RKO (cell line): Measurements from ENCODE around the gene CYP2W1.
"Not testable (repeated sequence)": the region's sequence is repeated elsewhere in the genome, so short reads cannot be mapped to it uniquely, and the experiment has no call there.

Source experiments
- DNase-seq: peaks from one replicate; pipeline ENCODE4 v3.0.0-alpha.2; 2016; ENCODE audit warnings: low spot score

The CYP2W1 gene, protein sequence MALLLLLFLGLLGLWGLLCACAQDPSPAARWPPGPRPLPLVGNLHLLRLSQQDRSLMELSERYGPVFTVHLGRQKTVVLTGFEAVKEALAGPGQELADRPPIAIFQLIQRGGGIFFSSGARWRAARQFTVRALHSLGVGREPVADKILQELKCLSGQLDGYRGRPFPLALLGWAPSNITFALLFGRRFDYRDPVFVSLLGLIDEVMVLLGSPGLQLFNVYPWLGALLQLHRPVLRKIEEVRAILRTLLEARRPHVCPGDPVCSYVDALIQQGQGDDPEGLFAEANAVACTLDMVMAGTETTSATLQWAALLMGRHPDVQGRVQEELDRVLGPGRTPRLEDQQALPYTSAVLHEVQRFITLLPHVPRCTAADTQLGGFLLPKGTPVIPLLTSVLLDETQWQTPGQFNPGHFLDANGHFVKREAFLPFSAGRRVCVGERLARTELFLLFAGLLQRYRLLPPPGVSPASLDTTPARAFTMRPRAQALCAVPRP

DNA sequence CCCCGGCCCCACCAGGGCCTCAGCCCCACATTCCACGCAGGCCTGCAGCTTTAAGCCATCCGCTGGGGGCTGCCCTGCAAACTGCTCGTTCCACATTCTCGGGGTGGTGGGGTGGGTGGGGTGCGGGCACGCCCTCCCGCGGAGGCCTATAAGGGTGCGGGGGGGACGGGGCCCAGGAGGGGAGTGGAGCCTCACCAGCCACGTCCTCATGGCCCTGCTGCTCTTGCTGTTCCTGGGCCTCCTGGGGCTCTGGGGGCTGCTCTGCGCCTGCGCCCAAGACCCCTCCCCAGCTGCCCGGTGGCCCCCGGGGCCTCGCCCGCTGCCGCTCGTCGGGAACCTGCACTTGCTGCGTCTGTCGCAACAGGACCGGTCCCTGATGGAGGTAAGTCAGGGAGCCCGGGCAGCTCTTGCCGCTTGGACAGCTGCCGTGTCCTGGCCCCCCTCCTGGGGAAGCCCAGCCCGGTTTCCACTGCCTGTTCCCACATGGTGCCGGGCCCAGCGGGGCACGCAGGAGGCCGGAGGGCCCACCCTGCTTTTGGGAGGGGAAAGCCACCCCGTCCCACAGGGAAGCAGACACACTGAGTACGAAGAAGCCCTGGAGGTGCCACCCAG is at the start of gene CYP2W1:
CYP2W1 (plus strand) TSS at position 178 of the 612 bp plus-strand sequence; CDS start at position 209, 31 bp downstream.
- no peak for DNase-seq

DNA sequence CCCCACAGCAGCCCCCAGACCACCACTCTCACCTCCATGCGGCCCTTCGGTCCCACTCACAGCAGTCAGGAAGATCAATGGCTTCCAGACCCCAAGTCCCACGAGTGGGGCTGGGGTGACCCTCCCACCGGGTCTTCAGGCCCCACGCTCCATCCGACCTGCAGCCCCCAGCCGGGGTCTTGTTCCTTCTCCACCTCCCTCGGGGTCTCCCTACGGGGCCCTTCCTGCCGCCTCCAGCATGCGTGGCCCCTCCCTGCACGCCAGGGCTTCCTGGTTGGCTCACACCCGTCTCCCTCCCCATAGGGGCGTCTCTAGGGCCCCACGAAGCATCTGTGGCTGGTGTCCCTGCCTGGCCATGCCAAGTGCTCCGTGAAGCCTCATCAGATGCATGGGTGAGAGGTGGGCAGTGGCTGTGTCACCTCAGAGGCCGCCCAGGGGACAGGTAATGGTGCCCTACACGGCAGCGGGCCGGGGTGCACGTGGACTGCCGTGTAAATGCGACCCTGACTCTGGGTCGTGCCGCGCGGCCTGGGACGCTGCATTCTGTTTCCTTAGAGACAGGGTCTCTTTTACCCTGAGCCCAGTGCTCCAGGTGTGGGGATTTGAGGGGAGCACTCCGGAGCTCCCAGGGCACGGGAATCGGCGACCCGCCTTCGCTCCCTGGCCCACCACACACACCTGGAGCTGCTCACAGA is 48.4 kb upstream of the CYP2W1 start:
- no peak for DNase-seq

- no peak for DNase-seq
Observed at GRCh38 chr7:935164-935873, 47.7 kb upstream of the CYP2W1 start.

DNA sequence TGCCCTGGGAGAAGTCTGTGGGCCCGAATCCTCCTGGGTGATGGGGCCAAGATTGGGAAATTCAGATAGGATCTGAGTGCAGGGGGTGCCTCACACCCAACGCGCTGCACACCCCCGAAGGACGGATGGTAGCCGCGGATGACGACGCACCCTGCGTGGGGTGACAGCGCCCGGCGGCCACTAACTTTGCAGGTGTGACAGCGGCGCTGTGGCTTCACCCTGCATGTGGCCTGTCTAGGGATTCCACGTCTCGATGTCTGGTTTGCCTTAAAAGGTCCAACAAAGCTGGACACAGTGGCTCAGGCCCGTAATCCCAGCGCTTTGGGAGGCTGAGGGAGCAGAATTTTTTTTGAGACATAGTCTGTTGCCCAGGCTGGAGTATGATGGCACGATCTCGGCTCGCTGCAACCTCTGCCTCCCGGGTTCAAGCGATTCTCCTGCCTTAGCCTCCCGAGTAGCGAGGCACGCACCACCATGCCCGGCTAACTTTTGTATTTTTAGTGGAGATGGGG is 47.1 kb upstream of the CYP2W1 start:
- DNase-seq, result no peak

DNA sequence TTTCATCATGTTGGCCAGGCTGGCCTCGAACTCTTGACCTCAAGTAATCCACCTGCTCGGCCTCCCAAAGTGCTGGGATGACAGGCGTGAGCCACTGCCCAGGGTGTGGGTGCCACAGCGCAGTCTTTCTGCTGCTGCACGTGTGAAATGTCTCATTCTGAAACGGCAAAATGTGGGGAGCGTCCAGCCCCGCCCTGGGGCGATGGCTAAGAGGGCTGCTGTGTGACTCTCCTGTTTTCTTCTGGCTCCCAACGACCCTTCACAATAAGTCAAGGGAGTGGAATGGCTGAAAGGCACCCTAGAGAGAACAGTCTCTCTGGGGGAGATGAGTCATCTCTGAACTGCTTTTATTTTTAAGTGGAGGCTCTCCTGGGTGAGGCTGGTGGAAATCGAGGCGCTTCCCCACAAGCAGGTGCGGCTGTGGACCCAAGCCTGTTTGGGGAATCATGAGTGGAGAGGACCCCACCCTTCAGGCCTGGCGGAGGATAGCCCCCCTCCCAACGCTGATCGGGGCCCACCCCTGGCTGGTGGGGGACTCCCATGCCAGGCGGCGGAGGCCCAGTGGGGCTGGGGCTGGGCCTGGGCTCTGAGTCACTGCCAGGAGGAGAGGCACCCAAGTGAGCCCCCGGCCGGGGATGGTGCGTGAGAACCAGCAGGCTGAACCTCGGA is 46.5 kb upstream of the CYP2W1 start:
- peak; percentile 21 for DNase-seq

DNA sequence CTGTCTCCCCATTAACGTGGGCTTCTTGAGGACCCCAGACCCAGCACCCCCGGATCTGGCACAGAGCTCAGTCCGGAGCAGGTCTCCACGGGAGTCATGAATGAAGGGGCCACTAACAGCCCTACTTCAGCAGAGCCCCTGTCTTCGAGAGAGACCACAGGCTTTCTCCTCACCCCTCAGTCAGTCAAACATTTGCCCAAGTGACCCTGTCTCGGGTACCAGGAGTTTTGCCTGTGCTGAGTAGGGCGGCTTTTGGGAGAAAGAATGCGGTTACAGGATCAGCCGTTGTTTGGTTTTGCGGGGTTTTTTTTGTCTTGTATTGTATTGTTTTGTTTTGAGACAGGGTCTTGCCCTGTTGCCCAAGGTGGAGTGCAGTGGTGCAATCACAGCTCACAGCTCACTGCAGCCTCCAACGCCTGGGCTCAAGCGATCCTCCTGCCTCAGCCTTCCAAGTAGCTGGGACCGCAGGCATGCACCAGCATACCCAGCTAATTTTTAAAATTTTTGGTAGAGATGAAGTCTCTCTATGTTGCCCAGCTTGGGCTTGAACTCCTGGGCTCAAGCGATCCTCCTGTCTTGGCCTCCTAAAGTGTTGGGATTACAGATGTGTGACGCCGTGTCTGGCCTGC is 45.0 kb upstream of the CYP2W1 start:
- DNase-seq, result no peak

GRCh38 chr7:938546-939185 is 44.3 kb upstream of the CYP2W1 start:
- no peak for DNase-seq

- no peak for DNase-seq
Observed at GRCh38 chr7:939843-940242, 43.1 kb upstream of the CYP2W1 start.

DNA sequence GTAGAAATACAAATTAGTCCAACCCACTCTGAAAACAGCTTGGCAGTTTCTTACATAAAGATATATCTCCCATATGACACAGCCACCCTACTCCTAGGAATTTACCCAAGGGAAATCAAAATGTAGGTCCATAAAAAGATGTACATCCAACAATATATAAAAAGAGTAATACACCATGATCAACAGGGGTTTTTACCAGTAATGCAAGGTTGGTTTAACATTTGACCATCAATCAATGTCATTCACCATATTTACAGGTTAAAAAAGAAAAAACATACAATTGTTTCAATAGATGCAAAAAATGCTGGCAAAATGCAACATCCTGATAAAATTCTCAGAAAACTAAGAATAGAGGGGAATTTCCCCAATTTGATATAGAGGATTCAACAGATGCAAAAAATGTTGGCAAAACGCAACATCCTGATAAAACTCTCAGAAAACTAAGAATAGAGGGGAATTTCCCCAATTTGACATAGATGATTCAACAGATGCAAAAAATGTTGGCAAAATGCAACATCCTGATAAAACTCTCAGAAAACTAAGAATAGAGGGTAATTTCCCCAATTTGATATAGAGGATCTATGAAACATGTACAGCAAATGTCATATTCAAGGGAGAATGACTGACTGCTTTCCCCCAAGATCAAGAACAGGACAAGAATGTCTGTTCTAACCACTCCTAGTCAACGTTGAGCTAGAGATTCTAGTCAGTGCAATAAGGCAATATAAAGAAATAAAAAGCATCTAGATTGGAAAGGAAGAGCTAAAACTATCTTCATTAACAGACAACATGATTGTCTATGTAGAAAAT is 42.2 kb upstream of the CYP2W1 start:
- DNase-seq, result no peak

DNA sequence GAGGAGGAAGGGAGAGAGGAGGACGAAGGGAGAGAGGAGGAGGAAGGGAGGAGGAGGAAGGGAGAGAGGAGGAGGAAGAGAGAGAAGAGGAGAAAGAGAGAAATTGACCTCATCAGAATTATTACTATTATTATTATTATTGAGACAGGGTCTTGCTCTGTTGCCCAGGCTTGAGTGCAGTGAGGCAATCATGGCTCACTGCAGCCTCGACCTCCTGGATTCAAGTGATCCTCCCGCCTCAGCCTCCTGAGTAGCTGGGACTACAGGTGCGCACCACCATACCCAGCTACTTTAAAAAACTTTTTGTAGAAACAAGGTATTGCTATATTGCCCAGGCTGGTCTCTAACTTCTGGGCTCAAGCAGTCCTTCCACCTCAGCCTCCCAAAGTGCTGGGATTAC is 39.2 kb upstream of the CYP2W1 start:
- DNase-seq, result not testable (repeated sequence)

- DNase-seq, result no peak
Observed at GRCh38 chr7:944744-945143, 38.2 kb upstream of the CYP2W1 start.

- DNase-seq, result no peak
Observed at GRCh38 chr7:945147-945555, 37.8 kb upstream of the CYP2W1 start.

DNA sequence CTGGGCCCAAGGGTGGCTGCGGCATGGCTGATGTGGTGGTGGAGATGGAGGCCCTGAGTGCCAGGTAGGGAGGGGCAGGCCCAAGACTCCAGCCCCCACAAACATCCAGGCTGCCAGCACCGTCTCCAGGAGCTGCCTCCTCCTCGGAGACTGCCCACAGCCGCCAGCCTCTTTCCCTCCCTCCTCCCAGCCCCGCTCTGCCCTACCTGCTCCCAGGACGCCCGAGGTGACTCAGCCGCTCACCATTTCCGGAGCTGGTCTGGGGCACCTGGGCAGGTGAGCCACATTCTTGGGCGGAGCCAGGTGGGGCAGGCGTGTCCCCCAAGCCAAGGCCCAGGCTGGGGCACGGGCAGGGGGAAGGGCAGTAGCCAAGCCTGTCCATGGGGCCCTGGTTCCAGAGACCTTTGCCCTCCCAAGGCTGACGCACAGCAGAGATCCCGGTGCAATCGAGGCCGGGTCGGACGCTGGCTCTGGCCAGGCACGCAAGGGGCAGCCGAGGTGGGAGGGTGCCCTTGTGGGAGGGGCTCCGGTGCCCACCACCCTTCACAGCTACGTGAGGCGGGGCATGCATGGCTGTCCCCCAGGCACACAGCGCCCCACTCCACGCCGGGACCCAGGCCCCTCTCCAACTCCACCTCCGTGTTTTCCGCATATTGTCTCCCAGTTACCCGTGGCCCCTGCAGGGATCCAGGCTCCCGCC is 37.3 kb upstream of the CYP2W1 start:
- no peak for DNase-seq

DNA sequence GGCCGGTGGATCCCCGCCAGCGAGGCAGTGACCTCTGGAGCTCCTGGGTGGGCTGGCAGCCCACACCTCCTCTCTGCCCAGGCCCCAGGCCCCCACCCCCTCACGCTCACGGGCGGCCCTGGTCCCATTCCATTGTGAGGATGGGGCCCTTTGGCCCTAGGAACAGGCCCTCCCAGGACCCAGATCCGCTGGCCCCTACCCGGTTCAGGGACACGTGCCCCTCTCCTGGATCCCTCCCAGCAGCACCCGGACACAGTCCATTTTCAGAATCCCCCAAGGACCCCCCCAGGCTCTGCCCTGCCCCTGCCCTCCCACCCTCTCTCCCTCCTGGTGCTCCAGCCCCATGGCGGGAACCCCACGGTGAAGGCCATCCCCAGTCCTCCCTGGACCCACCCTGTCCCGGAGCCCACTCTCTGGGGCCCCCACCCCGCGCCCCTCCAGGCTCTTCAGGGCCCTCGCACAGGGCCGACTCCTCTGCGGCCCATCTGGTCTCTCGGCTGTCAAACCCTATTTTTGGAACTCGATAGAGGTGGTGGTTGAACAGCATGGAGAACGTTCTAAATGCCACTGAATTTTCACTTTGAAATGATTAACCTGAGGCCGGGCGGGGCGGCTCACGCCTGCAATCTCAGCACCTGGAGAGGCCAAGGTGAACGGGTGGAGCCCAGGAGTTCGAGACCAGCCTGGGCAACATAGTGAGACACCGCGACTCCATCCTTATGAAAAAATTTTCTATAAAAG is 36.6 kb upstream of the CYP2W1 start:
- no peak for DNase-seq

DNA sequence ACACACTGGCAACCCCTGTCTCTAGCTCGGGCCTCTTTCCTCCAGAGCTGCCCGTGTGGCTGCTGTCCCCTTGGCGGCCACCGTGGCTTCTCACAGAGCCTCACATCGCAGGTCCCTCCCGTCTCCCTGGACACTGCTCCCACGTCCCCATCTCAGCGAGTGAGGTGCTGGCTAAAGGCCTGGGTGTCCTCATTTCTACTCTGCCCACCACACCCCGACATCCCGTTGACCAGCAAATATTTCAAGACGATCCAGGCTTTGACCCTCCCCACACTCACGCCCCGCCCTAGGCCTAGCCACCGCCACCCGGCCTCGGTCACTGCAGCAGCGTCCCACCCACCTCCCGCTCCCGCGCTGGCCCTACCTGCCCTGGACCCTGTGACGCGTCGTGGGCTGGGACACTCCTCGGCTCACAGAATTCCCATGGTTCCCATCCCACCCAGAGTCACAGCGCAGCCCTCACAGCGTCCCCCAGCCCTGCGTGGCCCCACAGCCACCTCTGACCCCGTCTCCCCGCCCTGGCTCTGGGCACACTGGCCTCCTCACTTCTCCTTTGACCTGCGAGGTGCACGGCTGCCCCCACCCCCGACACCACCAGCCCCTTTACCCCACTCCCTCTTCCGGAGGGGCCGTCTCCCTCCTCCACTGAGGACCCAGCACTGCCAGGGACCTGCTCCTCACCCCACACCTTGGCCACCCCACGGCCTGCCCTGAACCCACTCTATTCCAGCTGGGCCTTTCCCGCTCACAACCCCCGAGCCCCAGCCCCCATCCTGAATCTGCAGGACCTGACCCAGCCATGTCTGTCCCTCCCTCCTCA is 35.4 kb upstream of the CYP2W1 start:
- no peak for DNase-seq

GRCh38 chr7:949021-949934 is 33.7 kb upstream of the CYP2W1 start:
- no peak for DNase-seq
